ENCODE data around the gene CDH22.

CDH22 gene

GRCh38 chr20:46308258-46309157 lies at the start of gene CDH22:
CDH22 (minus strand) TSS chr20:46308498; CDS start chr20:46251294, 57,204 bp downstream.
- no peak for DNase-seq

- no peak for DNase-seq
Observed at GRCh38 chr20:46357030-46357514, 48.8 kb upstream of the CDH22 start.

GRCh38 chr20:46356195-46357029 lies 48.1 kb upstream of the CDH22 start:
- DNase-seq, result no peak

- DNase-seq, result no peak
Observed at GRCh38 chr20:46355778-46356177, 47.5 kb upstream of the CDH22 start.

GRCh38 chr20:46354920-46355654 lies 46.8 kb upstream of the CDH22 start:
- DNase-seq, result no peak

GRCh38 chr20:46354207-46354555 lies 45.9 kb upstream of the CDH22 start:
- DNase-seq, result no peak

- no peak for DNase-seq
Observed at GRCh38 chr20:46353500-46354206, 45.4 kb upstream of the CDH22 start.

GRCh38 chr20:46352370-46352938 lies 44.2 kb upstream of the CDH22 start:
- DNase-seq, result no peak

GRCh38 chr20:46351357-46352058 lies 43.2 kb upstream of the CDH22 start:
- no peak for DNase-seq

- no peak for DNase-seq
Observed at GRCh38 chr20:46350986-46351267, 42.6 kb upstream of the CDH22 start.

GRCh38 chr20:46350201-46350985 lies 42.1 kb upstream of the CDH22 start:
- no peak for DNase-seq

GRCh38 chr20:46349742-46350056 lies 41.4 kb upstream of the CDH22 start:
- peak; percentile 24 for DNase-seq

- DNase-seq, result no peak
Observed at GRCh38 chr20:46349035-46349741, 40.9 kb upstream of the CDH22 start.

- no peak for DNase-seq
Observed at GRCh38 chr20:46347841-46348803, 39.8 kb upstream of the CDH22 start.

- DNase-seq, result no peak
Observed at GRCh38 chr20:46346770-46347169, 38.5 kb upstream of the CDH22 start.

- no peak for DNase-seq
Observed at GRCh38 chr20:46344488-46345162, 36.3 kb upstream of the CDH22 start.

- no peak for DNase-seq
Observed at GRCh38 chr20:46343975-46344357, 35.7 kb upstream of the CDH22 start.

GRCh38 chr20:46343348-46343974 lies 35.2 kb upstream of the CDH22 start:
- no peak for DNase-seq

All from SHP77 treated with DMSO at 0.1 percent for 48 hours (cell line).